Frontal cortex (tissue), 4 donors: ENCODE results near the gene STK11. TPM values are rescaled to one million over a fixed set of nuclear protein-coding genes. Genes with fewer than 3 reads are reported as not detected.
"Not testable (repeated sequence)": the region's sequence is repeated elsewhere in the genome, so short reads cannot be mapped to it uniquely, and the experiment has no call there.

Source experiments
- DNase-seq, 2 donors: peaks; one replicate each; pipeline ENCODE4 v3.0.0; 2012; ENCODE audit warnings: low spot score in 2 of 2
- FAIRE-seq: peaks from 2 replicates; lab custom pipeline; 2012; peaks lifted over from hg19 to GRCh38; lab: Jason Lieb, UNC
- total RNA-seq: library from RNA; depleted of rRNA; stranded (reverse); fragments of >200 nt; gene quantifications from one replicate; pipeline ENCODE4 v1.2.3, GENCODE V29; 2014
- donor health status: control.
- donor health status: control.
- donor health status: control.

The STK11 gene
- total RNA-seq, 1 donor from 2014 or later = 45.7 TPM

DNA sequence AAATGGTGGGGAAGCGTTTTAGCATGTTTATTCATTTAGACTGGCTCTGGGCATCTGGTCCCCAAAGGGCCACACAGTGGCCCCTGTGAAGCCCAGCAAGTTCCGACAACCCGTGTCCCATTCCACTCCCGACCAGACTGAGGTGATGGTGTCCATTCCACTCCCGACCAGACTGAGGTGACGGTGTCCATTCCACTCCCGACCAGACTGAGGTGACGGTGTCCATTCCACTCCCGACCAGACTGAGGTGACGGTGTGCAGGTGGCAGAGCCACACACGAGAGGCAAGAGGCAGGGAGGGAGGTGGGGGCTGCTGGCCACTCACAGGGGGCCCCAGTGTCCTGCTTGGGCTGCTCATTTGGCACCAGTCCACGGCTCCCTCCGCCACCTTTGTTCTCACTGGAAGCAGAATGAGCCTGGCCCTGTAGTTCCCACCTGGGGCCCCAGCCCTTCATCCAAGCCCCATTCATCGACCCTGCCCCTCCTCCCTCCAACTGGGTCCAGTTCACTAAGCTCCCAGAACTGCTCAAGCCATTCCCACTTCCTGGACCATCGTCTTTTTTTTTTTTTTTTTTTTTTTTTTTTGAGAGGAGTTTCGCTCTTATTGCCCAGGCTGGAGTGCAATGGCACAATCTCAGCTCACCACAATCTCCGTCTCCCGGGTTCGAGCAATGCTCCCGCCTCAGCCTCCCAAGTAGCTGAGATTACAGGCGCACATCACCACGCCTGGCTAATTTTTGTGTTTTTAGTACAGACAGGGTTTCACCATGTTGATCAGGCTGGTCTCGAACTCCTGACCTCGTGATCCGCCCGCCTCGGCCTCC lies 40.9 kb downstream of the STK11 start:
- not testable (repeated sequence) for DNase-seq, FAIRE-seq

DNA sequence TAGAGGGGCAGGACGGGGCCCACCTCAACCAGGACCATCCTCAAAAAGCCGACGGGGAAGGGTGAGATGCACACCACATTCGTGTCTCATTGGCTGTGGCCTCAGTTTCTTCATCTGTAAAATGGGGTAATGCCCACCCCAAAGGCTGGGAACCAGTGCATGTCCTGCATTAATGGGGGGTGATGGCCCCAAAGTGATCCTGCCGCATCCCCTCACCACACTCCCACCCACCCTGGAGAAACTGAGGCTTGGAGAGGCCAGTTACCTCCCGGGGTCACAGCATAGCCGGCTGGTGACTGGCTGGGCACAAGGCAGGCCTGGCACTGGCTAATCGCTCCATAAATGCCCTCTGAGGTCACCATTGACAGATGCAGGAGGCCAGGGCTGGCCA lies 42.2 kb downstream of the STK11 start:
- no peak for DNase-seq
- FAIRE-seq = no peak

GRCh38 chr19:1248139-1248785 lies 42.7 kb downstream of the STK11 start, which contains the start of gene MIDN:
Gene MIDN (plus strand): TSS chr19:1248583. CDS start chr19:1250297, 1,714 bp downstream.
- DNase-seq (peak; percentile 78 to 83), FAIRE-seq (no peak)

DNA sequence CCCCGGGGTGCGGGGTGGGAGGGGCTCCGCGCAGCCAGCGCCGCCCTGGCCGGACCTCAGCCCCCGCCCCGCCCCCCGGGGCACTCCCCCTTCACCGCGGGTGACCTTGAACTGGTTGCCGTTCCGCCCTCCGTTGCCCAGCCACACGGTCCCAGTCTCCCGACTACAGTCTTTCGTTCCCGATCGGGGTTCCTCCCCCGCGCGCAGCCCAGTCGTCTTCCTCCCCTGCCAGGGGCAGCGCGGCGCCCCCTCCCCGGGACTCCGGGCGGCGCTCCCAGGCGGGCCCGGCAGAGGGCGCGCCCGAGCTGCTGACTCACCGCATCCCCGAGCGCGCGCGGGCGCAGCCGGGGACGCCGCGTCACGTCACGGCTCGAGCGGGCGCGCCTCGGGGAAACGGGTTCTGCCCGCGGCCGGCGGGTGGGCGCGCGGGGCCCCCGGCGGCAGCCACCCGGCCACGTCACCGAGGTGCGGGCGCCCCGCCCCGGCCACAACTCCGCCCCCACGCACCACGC lies 43.3 kb downstream of the STK11 start:
- DNase-seq = peak; percentile 75 to 89
- no peak for FAIRE-seq

GRCh38 chr19:1249298-1249989 lies 43.9 kb downstream of the STK11 start:
- FAIRE-seq (no peak), DNase-seq (peak; percentile 89 to 98)

- DNase-seq = no peak
- no peak for FAIRE-seq
Measured at GRCh38 chr19:1249990-1250436, 44.4 kb downstream of the STK11 start.

GRCh38 chr19:1250437-1251260 lies 45.1 kb downstream of the STK11 start:
- DNase-seq (peak in 1 of 2 donors; percentile 80), FAIRE-seq (no peak)

- FAIRE-seq (no peak), DNase-seq (no peak)
Measured at GRCh38 chr19:1251330-1252220, 46.0 kb downstream of the STK11 start.

- DNase-seq = peak; percentile 60 to 76
- no peak for FAIRE-seq
Measured at GRCh38 chr19:1252221-1252820, 46.7 kb downstream of the STK11 start.

GRCh38 chr19:1252821-1253513 lies 47.4 kb downstream of the STK11 start:
- DNase-seq (peak; percentile 83 to 87), FAIRE-seq (no peak)

DNA sequence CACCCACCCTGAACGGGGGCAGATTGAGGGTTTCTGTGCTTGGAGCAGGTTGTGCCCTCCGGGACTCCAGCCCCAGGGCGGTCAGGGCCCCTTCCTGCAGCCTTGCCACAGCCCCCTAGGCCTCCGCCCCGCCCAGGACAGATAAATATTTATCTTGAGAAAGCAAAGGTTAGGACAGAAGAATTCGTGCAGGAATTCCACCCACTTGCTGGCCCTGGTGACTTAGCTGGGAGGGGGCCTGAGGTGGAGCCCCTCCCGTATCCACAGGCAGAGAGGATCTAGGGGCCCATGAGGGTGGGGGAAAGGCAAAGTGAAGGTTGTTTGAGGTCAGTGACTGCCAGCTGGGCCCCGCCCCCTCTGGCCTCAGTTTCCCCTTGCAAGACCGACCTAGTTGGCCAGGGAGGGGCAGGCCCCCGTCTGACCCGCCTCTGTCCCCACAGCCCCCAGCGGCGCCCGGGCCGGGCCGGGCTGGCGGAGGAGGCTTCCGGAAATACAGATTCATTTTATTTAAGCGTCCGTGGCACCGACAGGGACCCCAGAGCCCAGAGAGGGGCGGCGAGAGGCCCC lies 48.0 kb downstream of the STK11 start:
- FAIRE-seq = no peak
- DNase-seq = no peak

DNA sequence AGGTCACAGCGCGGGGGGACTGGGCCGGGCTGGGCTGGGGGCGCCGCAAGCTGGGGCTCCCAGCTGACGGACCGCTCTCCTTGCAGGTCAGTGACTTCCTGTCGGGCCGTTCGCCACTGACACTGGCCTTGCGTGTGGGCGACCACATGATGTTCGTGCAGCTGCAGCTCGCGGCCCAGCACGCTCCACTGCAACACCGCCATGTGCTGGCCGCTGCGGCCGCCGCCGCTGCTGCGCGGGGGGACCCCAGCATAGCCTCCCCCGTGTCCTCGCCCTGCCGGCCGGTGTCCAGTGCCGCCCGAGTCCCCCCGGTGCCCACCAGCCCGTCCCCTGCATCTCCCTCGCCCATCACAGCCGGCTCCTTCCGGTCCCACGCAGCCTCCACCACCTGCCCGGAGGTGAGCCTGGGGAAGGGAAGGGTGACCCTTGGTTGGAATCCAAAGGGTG lies 48.5 kb downstream of the STK11 start:
- FAIRE-seq = no peak
- peak in 1 of 2 donors; percentile 73 for DNase-seq

GRCh38 chr19:1254530-1255185 lies 49.1 kb downstream of the STK11 start:
- no peak for DNase-seq
- FAIRE-seq = no peak

- no peak for FAIRE-seq
- DNase-seq = peak in 1 of 2 donors; percentile 78
Measured at GRCh38 chr19:1255186-1256161, 49.9 kb downstream of the STK11 start.
